Endometrial microvascular endothelial cells (primary cell): Measurements from ENCODE around the gene MAPKAP1. TPM values are rescaled to one million over a fixed set of nuclear protein-coding genes. Genes with fewer than 3 reads are reported as not detected.

Experiments used
- in situ Hi-C: cut with HindIII; loops from 2 replicates; pipeline ENCODE4 v1.10.0; 2017; ENCODE audit warnings: low sequenced_read_pairs, low pct_unique_long_range_greater_than_20kb; ENCODE audit errors: inconsistent ontology term
- total RNA-seq: library from RNA; depleted of rRNA; stranded (reverse); fragments of >200 nt; gene quantifications from one replicate; pipeline ENCODE4 v1.2.3, GENCODE V29; 2015; ENCODE audit errors: inconsistent ontology term

The MAPKAP1 gene
- total RNA-seq, 1 donor from 2014 or later: 142 TPM

DNA sequence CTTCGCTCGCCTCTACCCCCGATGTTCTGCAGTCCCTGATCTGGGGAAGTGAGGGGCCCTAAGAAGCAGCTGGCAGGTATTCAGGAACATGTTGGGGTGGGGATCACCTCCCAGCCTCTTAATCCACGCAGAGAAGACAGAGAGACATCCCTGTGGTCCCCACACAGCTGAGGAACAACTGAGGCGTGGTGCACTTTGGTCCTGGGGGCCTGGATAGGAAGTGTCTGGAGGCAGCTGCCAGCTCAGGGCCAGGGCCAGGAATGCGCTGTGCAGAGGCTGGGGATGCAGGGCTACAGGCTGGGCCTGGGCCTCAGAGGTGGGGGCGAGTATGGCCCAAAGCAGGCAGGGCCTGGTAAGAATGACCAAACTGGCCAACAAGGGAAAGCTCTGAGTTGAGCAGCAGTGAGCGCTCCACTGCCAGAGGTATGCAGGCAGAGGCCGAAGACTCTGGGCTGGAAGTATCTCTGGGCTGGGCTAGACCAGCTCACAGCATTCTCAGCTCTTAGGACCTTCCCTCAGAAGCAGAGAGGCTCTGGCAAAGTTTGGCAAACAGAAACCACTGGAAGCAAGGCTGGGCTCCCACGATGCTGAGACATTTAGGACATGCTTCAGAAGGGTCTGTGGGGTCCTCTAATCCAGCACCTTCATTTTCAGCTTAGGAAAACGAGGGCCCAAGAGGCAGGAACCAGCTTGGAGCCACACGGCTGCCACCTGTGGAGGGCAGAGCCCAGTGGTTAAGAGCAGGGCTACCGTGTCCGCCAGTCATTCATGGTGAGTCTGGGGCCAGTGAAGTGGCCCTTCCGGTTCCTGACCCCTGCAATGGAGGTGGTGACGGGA lies 271.0 kb downstream of the MAPKAP1 start:
- in situ Hi-C loops: no loop called here

DNA sequence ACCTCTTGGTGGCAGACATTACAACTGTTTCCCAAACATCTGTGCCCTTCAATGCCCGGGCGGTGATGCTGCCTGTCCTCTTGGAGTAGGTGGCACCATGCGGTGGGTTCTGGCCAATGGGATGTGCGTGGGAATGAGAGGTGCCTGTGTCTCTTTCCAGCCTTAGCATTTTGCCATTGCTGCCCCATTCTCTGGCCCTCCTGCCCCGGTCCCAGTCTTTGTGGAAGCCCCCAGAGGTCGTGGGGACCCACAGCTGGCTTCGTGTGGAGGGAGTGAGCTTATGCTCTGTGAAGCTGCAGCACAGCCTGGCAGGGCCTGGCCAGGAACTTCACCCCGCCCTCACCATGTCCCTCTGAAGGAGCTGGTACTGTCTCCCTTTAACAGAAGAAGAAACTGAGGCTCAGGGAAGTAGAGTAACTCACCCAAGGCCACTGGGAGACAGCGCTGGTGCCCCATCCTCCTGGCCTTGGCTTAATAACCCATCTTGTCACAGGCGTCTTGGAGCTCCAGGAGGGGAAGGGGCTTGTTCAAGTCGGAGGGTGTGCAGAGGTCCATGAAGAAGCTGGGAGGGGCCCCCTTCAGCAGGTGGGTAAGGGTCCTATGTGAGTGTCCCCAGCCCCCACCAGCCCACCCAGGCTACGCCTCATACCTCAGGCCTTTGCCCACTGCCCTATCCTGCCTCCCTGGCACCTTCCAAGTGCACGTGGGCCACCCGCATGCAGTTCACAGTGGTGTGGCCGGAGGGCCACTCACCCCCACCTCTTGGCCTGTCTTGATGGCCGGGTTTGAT lies 271.8 kb downstream of the MAPKAP1 start:
- in situ Hi-C loops: no loop called here

DNA sequence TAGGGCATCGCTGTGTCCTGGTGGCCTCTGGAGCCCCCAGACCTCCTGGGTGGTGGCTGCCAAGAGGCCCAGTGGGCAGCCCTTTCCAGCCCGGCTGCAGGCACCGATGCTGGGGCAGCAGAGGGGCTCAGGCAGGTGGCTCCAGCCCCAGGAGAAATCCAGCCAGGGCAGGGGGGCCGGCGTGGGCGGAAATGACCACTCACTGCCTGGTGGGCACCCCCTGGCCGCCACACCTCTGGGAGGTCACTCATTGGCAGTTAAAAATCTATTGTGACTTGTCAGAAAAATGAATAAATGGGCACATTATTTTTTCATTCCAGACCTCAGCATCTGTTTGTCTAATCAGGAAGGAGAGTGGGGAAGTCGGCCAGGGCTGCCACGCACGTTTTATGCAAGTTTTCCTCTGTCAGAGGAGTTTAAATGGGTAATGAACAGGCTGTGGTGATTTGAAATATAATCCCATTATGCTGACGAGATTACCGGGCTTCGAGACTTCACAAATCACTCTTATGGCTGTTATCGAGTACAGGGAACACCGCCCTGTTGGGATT lies 273.5 kb downstream of the MAPKAP1 start:
- in situ Hi-C loops: no loop called here

DNA sequence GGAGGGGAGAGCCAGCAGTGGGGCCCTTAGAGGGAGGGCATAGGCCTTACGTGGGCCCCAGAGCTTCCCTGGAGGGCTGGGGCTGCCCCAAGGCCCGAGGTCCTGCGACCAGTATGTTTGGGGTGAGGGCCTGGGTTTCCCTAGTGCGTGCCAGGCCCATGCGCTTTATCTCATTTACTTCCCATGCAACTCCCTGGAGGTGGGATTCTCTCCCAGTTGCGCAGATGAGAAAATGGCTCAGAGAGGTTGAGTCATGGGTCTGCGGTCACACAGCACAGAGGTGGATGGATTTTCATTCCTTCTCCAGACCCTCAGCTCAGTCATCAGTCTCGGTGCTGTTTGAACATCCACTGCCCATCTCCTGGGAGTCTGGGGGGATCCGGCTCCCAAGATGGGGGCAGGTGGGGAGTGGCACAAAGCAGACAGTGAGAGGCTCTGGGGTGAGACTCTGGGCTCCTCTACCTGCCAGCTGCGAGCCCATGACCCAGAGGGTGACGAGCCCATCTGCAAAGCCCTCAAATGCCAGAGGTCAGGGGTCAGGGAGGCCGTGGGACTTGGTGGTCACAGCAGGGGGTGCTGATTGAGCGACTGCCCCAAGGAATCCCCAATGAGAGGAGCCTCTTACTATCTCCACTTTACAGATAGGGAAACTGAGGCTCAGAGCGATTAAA lies 274.2 kb downstream of the MAPKAP1 start:
- in situ Hi-C loops: no loop called here

DNA sequence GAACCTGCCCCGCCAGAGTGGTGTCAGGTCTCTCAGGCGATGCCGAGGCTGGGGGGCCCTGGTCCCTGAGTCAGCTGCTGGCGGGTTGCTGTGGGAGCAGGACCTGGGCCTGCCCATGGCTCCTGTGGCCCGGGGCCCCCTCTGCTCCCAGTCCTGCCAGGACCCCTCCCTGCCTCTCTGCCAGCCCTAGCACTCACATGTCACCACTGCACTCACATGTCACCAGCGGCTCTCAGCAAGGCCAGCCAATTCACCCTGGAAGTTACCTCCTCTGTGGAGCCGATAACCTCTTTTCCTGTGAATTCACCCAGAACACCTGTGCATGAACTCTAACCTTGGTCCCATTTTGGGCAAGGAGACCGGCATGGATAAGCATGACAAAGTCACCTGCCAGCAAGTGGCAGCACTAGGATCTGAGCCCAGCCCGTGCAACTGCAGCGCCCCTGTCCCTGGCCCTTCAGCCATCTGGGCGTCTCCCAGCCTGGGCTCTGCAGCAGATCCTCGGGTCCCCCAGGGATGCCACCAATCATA lies 275.2 kb downstream of the MAPKAP1 start:
- in situ Hi-C loops: no loop called here

DNA sequence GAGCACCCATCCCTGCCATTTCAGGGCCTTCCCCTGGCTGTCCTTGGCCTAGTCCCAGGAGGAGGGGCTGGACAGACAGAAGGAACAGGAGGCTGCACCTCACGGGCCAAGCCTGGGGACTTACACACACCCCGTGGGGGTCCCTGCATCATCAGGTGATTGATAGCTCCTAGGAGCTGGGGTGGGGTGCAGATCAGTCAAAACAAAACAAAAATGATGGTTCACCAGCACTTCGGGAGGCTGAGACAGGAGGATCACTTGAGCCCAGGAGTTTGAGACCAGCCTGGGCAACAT lies 276.0 kb downstream of the MAPKAP1 start:
- in situ Hi-C loops: no loop called here

DNA sequence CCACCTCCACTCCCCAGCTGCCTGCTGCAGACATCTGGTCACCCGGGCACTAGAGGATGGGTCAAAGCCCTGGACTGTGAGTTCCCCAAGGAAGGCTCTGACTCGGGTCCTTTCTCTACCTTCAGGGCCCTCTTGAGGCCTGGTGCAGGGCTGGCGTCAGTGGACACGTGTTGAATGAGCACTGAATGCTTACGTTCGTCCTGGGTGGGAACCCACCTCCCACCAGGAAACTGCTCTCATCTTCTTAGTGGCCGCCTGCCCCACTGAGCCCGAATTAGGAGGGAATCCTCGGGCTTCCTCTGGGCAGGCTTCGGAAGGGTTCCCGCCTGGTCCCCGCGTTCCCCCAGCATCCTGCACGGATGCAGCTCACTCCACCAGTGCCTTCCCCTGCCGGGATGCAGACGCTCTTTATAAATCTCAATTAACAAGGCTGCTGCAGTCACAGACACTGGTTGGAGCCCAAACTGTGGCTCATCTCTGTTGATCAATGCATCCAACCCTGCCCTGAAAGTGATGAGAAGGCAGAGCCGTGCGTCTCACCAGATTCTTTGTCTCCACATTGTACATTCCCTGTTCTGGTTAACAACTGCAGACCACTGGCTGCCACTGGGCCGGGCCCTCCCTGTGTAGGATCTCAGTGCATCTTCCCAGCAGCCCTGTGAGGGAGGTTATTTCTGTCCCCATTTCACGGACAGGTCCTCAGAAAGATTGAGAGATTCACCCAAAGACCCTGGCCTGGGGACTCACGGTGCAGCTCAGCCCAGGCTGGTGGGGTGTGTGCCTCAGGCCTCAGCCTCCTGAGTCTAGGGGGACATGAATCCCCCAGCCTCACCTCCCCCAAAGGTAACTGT lies 276.6 kb downstream of the MAPKAP1 start:
- in situ Hi-C loops: no loop called here

DNA sequence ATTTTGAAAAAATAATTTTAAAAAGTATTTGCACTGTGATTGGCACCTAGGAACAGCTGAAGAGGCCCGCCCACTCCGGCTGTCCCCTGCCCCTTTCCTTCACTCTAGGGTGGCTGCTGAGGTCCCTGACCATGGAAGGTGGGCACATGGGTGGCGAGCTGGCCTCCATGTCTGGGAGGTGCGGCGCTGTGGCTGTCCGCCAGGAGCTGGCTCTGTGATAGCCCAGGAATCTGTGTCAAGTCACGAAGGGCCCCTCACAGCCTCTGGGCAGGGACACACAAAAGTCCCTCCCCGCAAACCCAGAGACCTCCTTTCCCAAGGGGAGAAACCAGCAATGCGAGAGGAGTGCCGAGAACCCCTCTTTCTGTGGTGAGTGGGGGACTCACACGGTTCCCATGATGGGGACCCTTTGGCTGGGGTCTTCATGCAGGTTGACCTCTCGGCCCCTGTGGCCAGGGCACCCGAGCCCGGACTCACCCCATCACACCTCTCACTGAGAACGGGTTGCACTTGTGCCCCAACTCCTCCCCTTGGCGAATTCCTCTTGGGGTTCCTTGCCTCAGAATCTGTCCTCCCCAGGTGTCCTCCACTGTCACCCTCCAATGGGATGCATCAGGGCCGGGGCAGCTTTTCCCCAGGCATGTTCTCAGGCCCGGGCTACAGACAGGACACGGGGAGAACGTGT lies 277.4 kb downstream of the MAPKAP1 start:
- in situ Hi-C loops: no loop called here

DNA sequence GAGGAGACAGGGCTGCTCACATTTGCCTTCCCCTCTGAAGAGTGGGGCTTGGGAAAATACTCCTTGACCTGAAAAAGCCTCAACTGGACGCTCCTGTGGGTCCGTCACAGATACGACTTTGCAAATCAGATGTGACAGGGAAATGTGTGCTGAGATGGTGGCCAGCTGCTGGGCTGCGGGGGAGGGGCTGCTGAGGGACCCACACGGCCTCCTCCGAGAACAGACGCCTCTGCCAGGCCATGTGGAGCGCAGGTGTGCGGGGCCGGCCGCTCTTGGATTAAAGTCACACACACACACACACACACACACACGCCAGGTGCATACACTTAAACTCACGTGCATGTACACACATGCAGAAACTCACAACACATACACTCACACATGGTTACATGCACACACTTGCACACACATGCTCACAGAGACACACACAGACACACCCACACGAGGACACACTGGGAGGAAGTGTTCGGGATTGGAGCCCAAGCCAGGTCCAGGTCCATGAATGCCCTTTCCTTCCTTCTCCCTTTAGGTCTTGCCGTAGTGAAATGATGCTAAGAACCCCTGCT lies 278.0 kb downstream of the MAPKAP1 start:
- in situ Hi-C loops: no loop called here

DNA sequence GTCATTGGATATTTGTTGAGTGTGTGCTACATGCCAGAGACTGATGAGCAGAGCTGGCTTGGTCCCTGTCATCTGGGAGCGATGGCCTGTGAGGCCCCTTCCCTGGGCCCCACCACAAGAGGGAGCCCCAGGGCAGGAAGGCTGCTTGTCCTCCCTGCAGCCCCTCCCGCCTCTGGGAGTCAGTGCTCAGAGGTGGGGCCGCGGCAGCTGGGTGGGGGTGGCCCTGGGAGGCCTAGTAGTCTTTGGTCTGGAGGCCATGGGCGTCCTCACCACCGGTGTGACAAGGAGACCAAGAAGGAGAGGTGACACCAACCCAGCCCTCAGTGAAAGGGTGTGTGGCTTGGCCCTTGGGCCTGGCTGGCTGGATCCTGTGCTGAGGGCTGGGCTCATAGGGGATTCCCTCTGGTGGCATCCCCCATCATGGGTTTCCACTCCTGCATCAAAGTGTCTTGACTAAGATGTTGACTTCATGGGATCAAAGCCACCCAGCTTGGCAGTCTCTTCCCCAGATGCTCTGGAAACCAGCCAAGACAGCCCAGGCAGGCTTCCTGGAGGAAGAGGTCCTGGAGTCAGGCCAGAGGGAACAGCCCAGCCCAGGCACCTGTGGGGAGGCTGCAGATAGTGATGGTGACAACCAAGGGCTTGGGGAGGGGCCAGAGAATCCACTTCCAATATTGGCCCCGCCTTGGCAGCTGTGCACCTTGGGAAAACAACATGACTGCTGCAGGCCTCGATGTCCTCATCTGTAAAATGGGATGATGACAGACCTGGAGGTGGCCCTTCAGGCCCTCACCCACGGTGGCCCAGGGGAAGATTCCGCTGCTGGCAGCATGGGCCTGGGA lies 278.7 kb downstream of the MAPKAP1 start:
- in situ Hi-C loops: no loop called here

DNA sequence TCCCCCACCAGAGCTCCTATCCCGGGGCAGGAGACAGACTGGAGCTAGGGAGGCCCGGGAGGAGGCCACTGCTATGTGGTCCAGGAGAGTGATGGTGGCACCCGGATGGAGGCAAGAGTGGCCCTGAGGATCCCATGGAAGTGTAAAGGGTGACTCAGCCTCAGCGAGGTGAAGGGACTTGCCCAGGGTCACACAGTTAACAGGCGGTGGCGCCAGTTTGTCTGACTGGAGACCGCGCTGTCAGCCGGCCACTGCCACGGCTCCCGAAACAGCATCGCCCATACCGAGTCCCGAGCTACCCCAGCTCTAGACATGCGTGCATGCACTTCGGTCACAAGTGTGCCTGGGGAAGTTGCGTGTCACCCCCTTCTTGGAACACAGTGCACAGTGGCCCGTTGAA lies 279.5 kb downstream of the MAPKAP1 start:
- in situ Hi-C loops: no loop called here

DNA sequence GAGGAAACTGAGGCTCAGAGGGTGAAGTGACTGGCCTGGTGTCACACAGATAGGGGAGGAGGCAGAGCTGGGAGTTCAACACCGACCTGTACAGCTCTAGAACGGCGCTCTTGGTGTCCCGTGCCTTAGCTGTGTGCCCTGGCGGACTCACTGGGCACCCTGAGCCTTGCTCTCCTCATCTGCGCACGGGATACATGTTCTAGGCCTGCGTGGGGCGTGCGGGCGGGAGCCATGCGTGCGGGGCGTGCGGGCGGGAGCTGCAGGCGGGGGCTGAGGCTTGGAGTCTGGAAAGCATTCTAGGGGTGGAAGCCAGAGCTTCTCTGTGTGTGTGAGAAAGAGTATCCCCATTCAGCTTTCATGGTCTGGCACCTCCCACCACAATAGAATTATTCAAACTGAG lies 280.1 kb downstream of the MAPKAP1 start:
- in situ Hi-C loops: no loop called here

DNA sequence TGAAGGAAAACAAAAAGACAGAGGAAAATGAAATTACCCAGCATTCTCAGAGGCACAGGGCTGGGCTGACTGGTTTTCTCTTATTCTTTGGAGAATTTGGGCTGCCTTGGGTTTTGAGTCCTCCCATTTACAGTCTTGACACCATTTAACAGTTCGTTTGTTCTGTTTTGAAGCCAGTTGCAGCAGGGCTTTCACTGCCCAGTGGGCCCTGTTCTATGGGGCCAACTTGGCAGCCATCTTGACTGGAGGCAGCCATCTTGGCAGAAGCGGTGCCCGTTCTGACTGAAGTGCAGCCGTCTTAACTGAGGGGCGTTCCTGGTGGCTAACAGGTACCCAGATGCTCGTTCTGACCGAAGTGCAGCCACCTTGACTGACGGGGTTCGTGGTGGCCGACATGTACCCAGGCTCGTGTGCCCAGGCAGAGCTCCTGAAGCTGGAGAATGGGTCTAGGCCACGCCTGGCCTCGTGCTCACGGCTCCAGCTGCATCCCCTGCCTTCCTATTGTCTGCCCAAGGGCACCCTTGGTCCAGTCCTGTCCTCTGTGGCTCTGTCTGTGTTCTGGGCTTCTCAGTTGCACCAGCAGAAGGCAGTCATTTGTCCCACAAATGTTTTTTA lies 281.0 kb downstream of the MAPKAP1 start:
- in situ Hi-C loops: no loop called here

DNA sequence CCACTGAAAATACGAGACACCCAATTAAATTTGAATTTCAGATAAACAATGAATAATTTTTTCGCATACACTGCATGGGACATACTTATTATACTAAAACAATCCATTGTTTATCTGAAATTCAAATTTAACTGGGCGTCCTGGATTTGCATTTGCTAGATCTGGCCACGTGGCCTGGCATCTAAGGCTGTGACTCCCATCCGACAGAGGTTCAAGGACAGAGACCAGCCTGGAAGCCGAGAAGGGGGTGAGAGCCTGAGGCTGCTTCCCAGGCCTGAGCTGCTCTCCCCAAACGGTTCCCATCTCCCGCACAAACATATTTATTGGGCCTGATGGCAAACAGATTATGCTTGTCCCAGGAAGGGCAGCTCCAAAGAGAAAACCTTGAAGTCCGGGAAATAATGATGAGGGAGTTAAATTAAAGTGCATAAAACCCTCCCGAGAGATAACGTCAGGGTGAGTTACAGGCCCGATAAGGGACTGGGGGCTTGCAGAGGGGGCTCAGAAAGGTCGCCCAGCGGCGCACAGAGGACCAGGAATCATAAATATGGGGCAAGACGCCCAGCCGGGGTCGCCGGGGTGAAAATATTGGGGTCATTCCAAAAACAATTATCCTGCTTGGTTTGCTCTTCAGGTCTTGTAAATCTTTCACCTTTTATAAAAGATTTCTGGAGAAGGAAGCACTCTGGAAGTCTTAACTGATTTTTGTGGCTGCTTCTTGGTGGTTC lies 281.7 kb downstream of the MAPKAP1 start:
- in situ Hi-C loops: no loop called here

DNA sequence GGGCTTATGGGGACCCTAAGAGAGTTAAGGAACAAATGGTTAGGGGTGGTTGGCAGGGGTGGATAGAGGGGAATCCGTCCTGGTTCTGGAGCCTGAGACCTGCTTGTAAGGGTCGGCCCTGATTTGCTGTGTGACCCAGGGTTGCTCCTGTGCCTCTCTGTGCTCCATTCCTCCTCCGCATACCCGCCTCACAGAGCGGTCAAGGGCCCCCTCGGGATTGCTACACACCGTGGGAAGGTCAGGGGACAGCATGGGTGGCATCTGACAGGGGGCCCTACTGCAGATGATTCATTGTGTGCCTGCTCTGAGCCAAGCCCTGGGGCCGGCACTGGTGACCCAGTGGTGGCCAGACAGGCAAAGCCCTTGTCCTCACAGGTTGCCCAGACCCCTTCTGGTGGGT lies 283.0 kb downstream of the MAPKAP1 start:
- in situ Hi-C loops: no loop called here

DNA sequence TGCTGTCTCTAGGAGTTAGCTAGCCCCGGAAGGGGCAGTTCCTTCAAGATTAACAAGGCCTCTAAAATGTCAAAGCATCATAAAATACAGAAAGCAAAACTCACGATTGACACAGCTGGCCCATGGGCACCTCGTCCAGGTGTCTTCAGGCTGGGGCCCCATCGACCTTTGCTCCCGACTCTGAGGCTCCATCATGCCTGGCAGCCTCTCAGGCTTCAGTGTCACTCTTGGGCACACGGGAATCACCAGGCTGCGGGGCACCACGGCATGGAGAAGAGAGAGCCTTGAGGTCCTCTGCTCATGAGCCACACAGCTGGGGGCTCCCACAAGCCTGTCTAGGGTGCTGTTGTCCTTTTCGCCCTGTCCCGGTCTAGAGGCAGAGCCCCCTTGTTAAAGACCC lies 284.2 kb downstream of the MAPKAP1 start:
- in situ Hi-C loops: no loop called here
